HEK293T (cell line): Measurements from ENCODE around the gene DBH.

ENCODE experiments used
- CTCF ChIA-PET: fragments of 350-600 bp; formaldehyde crosslinking; extraction: SDS; loops from one replicate; lab custom pipeline; 2021; ENCODE audit warnings: antibody characterized with exemption, inconsistent platforms; lab: Yijun Ruan, JAX
- POLR2A ChIA-PET: fragments of 350-600 bp; formaldehyde crosslinking; extraction: SDS; loops from one replicate; lab custom pipeline; 2020; ENCODE audit warnings: antibody characterized with exemption, inconsistent platforms; lab: Yijun Ruan, JAX
- DNase-seq: peaks from one replicate; pipeline ENCODE4 v3.0.0; 2012; ENCODE audit warnings: mixed read lengths; ENCODE audit errors: extremely low spot score
- ARNT ChIP-seq: fragments of 450-650 bp; IDR thresholded peaks from 2 replicates; pipeline ENCODE4 v1.6.1; 2017; ENCODE audit warnings: mild to moderate bottlenecking
- BHLHE40 ChIP-seq: fragments of 450-650 bp; IDR thresholded peaks from 2 replicates; pipeline ENCODE4 v1.6.1; 2016; ENCODE audit warnings: mild to moderate bottlenecking, moderate library complexity, borderline replicate concordance
- CTBP1 ChIP-seq: fragments of 450-650 bp; IDR thresholded peaks from 2 replicates; pipeline ENCODE4 v1.6.1; 2016; ENCODE audit warnings: borderline replicate concordance
- ELF4 ChIP-seq: fragments of 450-650 bp; IDR thresholded peaks from 2 replicates; pipeline ENCODE4 v1.6.1; 2017; ENCODE audit warnings: antibody characterized with exemption
- FOXA1 ChIP-seq: fragments of 450-650 bp; IDR thresholded peaks from 2 replicates; pipeline ENCODE4 v1.6.1; 2016; ENCODE audit warnings: mild to moderate bottlenecking
- FOXK2 ChIP-seq: fragments of 450-650 bp; IDR thresholded peaks from 2 replicates; pipeline ENCODE4 v1.6.1; 2016; ENCODE audit warnings: mild to moderate bottlenecking
- FOXM1 ChIP-seq: fragments of 450-650 bp; IDR thresholded peaks from 2 replicates; pipeline ENCODE4 v1.6.1; 2017; ENCODE audit warnings: mild to moderate bottlenecking, borderline replicate concordance
- HDGF ChIP-seq: fragments of 450-650 bp; IDR thresholded peaks from 2 replicates; pipeline ENCODE4 v1.6.1; 2017; ENCODE audit warnings: antibody characterized with exemption, borderline replicate concordance
- L3MBTL2 ChIP-seq: fragments of 450-650 bp; conservative IDR thresholded peaks from 2 replicates; pipeline ENCODE4 v1.6.1; 2016; ENCODE audit warnings: mild to moderate bottlenecking
- LEF1 ChIP-seq: fragments of 450-650 bp; IDR thresholded peaks from 2 replicates; pipeline ENCODE4 v1.6.1; 2017; ENCODE audit warnings: mild to moderate bottlenecking, borderline replicate concordance
- NFRKB ChIP-seq: fragments of 450-650 bp; IDR thresholded peaks from 2 replicates; pipeline ENCODE4 v1.6.1; 2016; ENCODE audit warnings: mild to moderate bottlenecking, moderate library complexity
- SP1 ChIP-seq: fragments of 450-650 bp; IDR thresholded peaks from 2 replicates; pipeline ENCODE4 v1.6.1; 2017
- SUZ12 ChIP-seq: fragments of 450-650 bp; IDR thresholded peaks from 2 replicates; pipeline ENCODE4 v1.6.1; 2016; ENCODE audit warnings: mild to moderate bottlenecking
- TARDBP ChIP-seq: fragments of 450-650 bp; IDR thresholded peaks from 2 replicates; pipeline ENCODE4 v1.6.1; 2016
- ZNF384 ChIP-seq: fragments of 450-650 bp; IDR thresholded peaks from 2 replicates; pipeline ENCODE4 v1.6.1; 2016
- TF ChIP-seq, protein P1 (sequence below): fragments of 450-650 bp; IDR thresholded peaks from 2 replicates; pipeline ENCODE4 v1.6.1; 2016

DBH gene

DNA sequence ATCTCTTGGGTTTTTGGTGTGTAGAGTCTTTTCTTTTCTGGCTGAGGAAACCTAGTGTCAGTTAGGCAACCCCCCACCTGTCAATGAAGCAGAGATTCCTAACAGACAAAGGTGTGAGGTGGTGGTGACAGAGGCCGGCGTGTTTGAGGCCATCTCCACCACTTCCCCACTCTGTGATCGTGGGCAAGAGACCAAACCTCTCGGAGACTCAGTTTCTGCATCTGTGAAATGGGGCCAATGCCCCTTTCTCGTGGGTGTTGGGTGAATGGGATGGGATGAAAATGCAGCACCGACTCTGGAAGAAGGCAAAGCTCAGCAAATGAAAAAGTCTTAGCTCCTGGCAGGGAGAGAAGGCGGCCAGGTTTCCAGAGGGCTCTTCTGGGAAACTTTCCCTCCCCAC lies 27.8 kb upstream of the DBH start:
- DNase-seq: no peak
- CTCF ChIA-PET: no interaction called here
- TF ChIP-seq HDGF (no peak), FOXA1 (no peak), CTBP1 (no peak)
- POLR2A ChIA-PET: no interaction called here

DNA sequence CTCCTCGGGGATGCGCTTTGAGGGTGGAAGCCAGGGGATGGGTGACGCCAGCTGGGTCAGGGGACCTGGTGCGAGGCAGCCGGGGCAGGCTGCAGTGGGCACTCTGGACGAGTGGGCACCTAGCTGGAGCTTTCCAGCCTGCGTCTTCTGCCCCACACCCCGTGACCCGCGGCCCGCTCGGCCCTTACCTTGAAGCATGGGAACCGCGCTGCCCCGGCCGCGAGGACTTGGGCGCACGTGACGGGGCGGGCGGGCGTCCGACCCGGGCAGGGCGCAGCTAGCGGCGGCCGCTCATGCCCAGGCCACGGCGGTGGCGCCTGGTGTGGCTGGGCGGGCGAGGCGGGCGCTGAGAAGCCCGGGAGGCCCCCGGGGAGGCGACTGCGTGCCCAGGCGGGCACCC lies 27.3 kb upstream of the DBH start:
- ChIA-PET CTCF (no interaction called here), POLR2A (no interaction called here)
- no peak for DNase-seq
- no peak for TF ChIP-seq FOXA1
- no peak for TF ChIP-seq BHLHE40
- TF ChIP-seq SP1: no peak
- no peak for TF ChIP-seq LEF1
- no peak for TF ChIP-seq TARDBP
- TF ChIP-seq CTBP1: no peak
- TF ChIP-seq L3MBTL2: no peak
- no peak for TF ChIP-seq HDGF
- no peak for TF ChIP-seq ARNT
- no peak for TF ChIP-seq ELF4
- no peak for TF ChIP-seq NFRKB
- no peak for TF ChIP-seq FOXM1
- no peak for TF ChIP-seq ZNF384
- no peak for TF ChIP-seq SUZ12
- no peak for TF ChIP-seq FOXK2
- TF ChIP-seq, protein P1, sequence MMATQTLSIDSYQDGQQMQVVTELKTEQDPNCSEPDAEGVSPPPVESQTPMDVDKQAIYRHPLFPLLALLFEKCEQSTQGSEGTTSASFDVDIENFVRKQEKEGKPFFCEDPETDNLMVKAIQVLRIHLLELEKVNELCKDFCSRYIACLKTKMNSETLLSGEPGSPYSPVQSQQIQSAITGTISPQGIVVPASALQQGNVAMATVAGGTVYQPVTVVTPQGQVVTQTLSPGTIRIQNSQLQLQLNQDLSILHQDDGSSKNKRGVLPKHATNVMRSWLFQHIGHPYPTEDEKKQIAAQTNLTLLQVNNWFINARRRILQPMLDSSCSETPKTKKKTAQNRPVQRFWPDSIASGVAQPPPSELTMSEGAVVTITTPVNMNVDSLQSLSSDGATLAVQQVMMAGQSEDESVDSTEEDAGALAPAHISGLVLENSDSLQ: no peak

DNA sequence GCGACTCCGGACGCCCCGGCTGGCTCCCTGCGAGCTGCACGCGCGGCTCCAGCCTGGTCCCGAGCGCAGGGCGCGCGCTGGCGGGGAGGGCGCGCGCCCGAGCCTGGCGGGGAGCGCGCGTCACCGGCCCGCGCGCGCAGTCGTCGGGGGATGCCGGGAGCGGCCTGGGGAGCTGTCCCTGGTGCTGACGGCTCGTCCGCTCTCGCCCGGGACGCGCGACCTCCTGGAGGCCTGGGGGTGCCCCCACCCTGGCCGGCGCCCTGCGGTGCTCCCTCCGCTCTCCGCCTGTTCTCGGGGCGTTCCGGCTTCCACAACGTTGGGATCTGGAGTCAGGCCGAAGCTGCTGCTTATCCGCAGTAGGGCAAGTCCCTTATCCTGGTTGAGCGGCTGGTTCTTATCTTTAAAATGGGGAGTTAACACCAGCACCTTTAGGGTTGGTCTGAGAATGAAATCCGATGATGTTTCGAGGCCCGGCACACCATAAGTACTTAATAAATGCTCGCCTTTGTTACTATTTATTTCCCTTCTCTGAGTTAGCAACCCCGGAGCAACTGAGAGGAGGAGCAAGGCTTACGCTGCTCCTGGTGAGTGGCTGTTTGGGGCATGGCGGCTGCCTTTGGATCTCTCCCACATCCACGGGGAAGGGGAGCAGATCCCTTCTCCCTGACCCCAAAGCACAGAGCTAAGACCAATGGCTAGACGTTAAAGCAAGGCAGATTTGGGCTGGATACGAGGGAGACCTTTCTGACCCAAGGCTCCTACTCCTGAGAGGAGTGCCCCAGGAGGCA lies 26.7 kb upstream of the DBH start, which contains the start of gene FAM163B:
TSS of gene FAM163B (minus strand) at position 79 of the 788 bp plus-strand sequence. CDS start 29,166 bp downstream, outside the sequence.
- POLR2A ChIA-PET: no interaction called here
- CTCF ChIA-PET: no interaction called here
- DNase-seq: peak; percentile 74
- TF ChIP-seq FOXK2: no peak
- no peak for TF ChIP-seq BHLHE40
- no peak for TF ChIP-seq HDGF
- TF ChIP-seq, protein P1: no peak
- no peak for TF ChIP-seq LEF1
- TF ChIP-seq L3MBTL2: no peak
- TF ChIP-seq NFRKB: no peak

DNA sequence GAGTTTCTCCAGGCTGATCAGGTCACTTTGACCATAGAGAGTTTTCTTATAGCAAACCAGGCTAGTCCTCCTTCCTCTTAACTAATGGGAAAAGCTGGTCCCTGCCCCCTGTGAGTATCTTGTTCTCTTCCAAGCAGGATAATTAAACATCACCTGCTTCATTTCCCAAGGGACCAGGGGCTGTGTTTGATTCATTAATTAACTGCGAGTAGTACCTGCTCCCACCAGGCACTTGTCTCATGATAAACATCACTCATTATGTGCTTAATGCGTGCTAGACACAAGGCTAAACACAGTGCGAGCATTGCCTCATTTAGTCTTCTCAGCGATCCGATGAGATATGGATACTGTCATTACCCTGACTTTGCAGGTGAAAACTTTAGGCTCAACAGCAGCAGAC lies 25.3 kb upstream of the DBH start:
- no peak for DNase-seq
- ChIA-PET CTCF (no interaction called here), POLR2A (no interaction called here)
- TF ChIP-seq FOXK2 (no peak), L3MBTL2 (no peak), HDGF (no peak), BHLHE40 (no peak), SUZ12 (no peak), TARDBP (no peak), ZNF384 (no peak), FOXM1 (no peak), LEF1 (no peak), ELF4 (no peak), SP1 (no peak), FOXA1 (no peak), NFRKB (no peak), CTBP1 (no peak), ARNT (no peak)
- TF ChIP-seq, protein P1: no peak

DNA sequence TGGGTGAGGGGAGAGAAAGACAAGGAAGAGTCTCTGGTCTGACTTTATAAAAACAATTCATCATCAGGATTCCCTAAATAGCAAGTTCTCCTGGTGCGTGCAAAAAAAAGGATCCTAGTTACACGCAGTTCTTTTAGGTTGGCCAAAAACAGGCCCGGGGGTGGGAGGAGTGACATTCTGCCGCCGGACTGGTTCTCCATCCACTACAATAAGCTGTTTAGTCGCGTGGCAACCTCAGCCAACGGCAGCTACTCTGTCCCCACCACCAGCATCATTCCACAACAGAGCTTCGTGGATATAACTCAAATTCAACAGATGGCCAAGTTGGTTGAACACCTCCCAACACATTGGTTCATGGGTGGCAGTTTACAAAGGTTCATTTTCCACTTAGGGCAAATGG lies 24.1 kb upstream of the DBH start:
- DNase-seq: no peak
- POLR2A ChIA-PET: no interaction called here
- CTCF ChIA-PET: no interaction called here
- no peak for TF ChIP-seq FOXA1
- TF ChIP-seq TARDBP: no peak
- no peak for TF ChIP-seq SUZ12
- TF ChIP-seq FOXM1: no peak
- no peak for TF ChIP-seq ELF4
- no peak for TF ChIP-seq ZNF384
- TF ChIP-seq ARNT: no peak
- TF ChIP-seq BHLHE40: no peak
- no peak for TF ChIP-seq SP1
- TF ChIP-seq LEF1: no peak
- no peak for TF ChIP-seq CTBP1
- no peak for TF ChIP-seq FOXK2

DNA sequence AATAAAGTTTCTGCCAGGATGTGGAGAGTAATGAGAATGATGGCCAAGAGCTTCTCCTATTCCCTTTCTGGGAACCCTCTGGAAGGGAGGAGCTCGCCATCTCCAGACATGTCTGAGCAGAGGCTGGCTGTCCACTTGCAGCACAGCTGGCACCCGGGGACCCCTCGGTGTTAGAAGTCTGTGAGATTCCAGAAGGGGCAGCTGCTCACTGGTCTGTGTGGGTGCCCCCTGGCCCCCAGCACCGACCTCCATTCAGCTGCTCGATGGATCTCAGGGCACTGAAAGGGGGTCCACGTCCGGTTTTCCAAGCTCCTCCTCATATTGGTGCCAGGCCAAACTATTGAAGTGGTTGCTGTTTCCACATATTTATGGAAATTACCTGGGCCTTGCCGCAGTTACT lies 23.3 kb upstream of the DBH start:
- TF ChIP-seq CTBP1: no peak
- TF ChIP-seq SUZ12: no peak
- no peak for TF ChIP-seq BHLHE40
- TF ChIP-seq, protein P1: no peak
- no peak for TF ChIP-seq ARNT
- no peak for TF ChIP-seq ZNF384
- TF ChIP-seq FOXK2: no peak
- no peak for TF ChIP-seq NFRKB
- TF ChIP-seq ELF4: no peak
- no peak for TF ChIP-seq TARDBP
- POLR2A ChIA-PET: no interaction called here
- CTCF ChIA-PET: no interaction called here
- no peak for DNase-seq
